K562 (cell line): ENCODE data around the gene RASGRP1.

Source experiments
- CTCF ChIP-seq, 3 experiments: IDR thresholded peaks in 2 of 3; conservative IDR thresholded peaks in 1 of 3; 2 replicates each; pipeline ENCODE4 v1.5.1; 2011 to 2012; ENCODE audit warnings: low read length in 3 of 3, mild to moderate bottlenecking in 3 of 3, control low read depth in 2 of 3, improper control_type of control experiment in 1 of 3, inconsistent platforms in 1 of 3, low read depth in 1 of 3, mixed read lengths in 1 of 3, moderate library complexity in 1 of 3; ENCODE audit not compliant: insufficient read depth in 2 of 3
- EHMT2 ChIP-seq: fragments of 450-650 bp; IDR thresholded peaks from 2 replicates; pipeline ENCODE4 v1.6.1; 2018; ENCODE audit warnings: antibody characterized with exemption
- ESRRA ChIP-seq: fragments of 450-650 bp; IDR thresholded peaks from 2 replicates; pipeline ENCODE4 v1.6.1; 2014; ENCODE audit warnings: low read depth, mild to moderate bottlenecking, moderate library complexity, borderline replicate concordance
- JUNB ChIP-seq: fragments of 450-650 bp; formaldehyde crosslinking; conservative IDR thresholded peaks from 2 replicates; pipeline ENCODE4 v1.4.0; 2020; ENCODE audit warnings: mild to moderate bottlenecking
- RAD21 ChIP-seq, 2 experiments: fragments of 250-450 bp in 1 of 2; fragments of 450-650 bp in 1 of 2; sonication (Bioruptor Pico) in 1 of 2; formaldehyde crosslinking in 1 of 2; IDR thresholded peaks in 1 of 2; conservative IDR thresholded peaks in 1 of 2; 2 replicates each; pipeline versions ENCODE4 v1.4.0 to v1.8.0; 2020 to 2022; ENCODE audit warnings: mild to moderate bottlenecking in 2 of 2, moderate library complexity in 1 of 2
- RFX5 ChIP-seq: IDR thresholded peaks from 2 replicates; pipeline ENCODE4 v1.6.1; 2011; ENCODE audit warnings: low read depth, mild to moderate bottlenecking, improper control_type of control experiment, low read length
- SMARCA5 ChIP-seq: fragments of 450-650 bp; IDR thresholded peaks from 2 replicates; pipeline ENCODE4 v1.6.1; 2016
- ZBTB43 ChIP-seq: sonication (generic); formaldehyde crosslinking; IDR thresholded peaks from 2 replicates; pipeline ENCODE4 v1.8.0; 2023; ENCODE audit warnings: mild to moderate bottlenecking, missing genetic modification reagents
- TF ChIP-seq, protein P1 (sequence below): fragments of 250-450 bp; sonication (Bioruptor Pico); IDR thresholded peaks from 2 replicates; pipeline ENCODE4 v1.5.1; 2021; ENCODE audit warnings: mild to moderate bottlenecking

DNA sequence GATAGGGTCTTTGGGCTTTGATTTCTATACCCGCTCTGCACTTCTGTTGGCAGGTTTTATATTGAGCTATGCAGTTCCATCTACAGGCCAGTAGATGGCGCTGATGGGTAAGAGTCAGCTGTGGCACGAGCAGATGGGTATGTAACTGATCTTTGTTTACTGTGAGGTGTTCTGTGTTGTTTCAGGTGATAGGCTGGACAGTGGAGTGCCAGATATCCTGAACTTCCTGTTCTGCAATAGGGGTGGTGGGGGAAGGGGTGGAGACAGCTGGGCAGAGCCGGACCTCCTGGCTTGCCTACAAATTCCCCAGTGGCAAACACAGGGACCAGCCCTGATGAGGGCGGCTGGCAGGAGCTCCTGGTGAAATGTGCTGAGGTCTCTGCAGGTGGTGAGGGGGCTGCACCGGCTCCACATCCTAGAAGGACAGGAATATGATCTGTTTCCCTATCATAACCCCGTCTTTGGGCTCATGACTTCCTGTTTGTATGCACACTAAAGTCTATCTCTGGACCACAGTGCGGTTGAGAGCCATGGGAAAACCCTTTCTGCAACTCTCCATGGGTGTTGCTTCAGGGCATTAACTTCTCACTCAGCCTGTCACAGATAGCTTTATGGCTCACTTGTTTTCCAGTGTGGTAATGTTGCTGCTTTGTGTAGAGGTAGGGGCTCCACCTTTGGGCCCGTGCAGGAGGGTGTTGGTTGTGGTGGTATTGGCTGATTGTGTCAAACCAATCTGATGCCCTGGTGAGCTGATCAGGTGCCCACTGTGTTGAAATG, 124.1 kb downstream of the RASGRP1 start:
- TF ChIP-seq SMARCA5: no peak
- TF ChIP-seq RFX5: no peak
- peak; percentile 65 to 86 for TF ChIP-seq RAD21 (CRISPR knock-in tag; conservative IDR thresholded peaks at IDR 0.05 in 1 of 2, IDR thresholded peaks at IDR 0.05 in 1 of 2)
- TF ChIP-seq ZBTB43 (CRISPR knock-in tag): no peak
- TF ChIP-seq EHMT2: no peak
- TF ChIP-seq, protein P1, sequence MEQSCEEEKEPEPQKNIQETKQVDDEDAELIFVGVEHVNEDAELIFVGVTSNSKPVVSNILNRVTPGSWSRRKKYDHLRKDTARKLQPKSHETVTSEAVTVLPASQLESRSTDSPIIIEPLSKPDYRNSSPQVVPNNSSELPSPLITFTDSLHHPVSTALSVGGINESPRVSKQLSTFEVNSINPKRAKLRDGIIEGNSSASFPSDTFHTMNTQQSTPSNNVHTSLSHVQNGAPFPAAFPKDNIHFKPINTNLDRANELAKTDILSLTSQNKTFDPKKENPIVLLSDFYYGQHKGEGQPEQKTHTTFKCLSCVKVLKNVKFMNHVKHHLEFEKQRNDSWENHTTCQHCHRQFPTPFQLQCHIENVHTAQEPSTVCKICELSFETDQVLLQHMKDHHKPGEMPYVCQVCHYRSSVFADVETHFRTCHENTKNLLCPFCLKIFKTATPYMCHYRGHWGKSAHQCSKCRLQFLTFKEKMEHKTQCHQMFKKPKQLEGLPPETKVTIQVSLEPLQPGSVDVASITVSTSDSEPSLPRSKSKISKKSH (CRISPR knock-in tag): no peak
- TF ChIP-seq ESRRA: no peak
- no peak for TF ChIP-seq JUNB (CRISPR knock-in tag)
- peak; percentile 78 to 93 (median 90) for TF ChIP-seq CTCF (IDR thresholded peaks at IDR 0.05 in 2 of 3, conservative IDR thresholded peaks at IDR 0.05 in 1 of 3; ENCODE audit: insufficient read depth in 2 of 3, low read depth in 1 of 3, low read length in 3 of 3)
